ENCODE data around the gene SERPIND1. TPM values are rescaled to one million over a fixed set of nuclear protein-coding genes. Genes with fewer than 3 reads are reported as not detected.

The SERPIND1 gene
- total RNA-seq, 4 donors from 2014 or later, result not detected

- H3K27ac ChIP-seq, result no peak overlapping the region
- H3K36me3 ChIP-seq, result peaks cover 0 to 91% (median 2%) of the 10 kb centered on the region in 3 donors
- H3K4me1 ChIP-seq, result no peaks in the 10 kb centered on the region
- no peak for DNase-seq
- TF ChIP-seq POLR2A (IDR thresholded peaks at IDR 0.05) (no peak), CTCF (IDR thresholded peaks at IDR 0.05) (no peak)
- H3K4me3 ChIP-seq, result no peak overlapping the region
- no peaks in the 10 kb centered on the region for H3K27me3 ChIP-seq
- no peaks in the 10 kb centered on the region for H3K9me3 ChIP-seq
Measured at GRCh38 chr22:20799449-20799848, 25.5 kb downstream of the SERPIND1 start.

GRCh38 chr22:20802452-20802851 lies 28.5 kb downstream of the SERPIND1 start:
- no peaks in the 10 kb centered on the region for H3K4me1 ChIP-seq
- H3K36me3 ChIP-seq, result peaks cover 0 to 100% (median 2%) of the 10 kb centered on the region in 3 donors
- no peaks in the 10 kb centered on the region for H3K9me3 ChIP-seq
- DNase-seq, result no peak
- H3K4me3 ChIP-seq, result no peak overlapping the region
- TF ChIP-seq POLR2A (IDR thresholded peaks at IDR 0.05) (no peak), CTCF (IDR thresholded peaks at IDR 0.05) (no peak)
- no peaks in the 10 kb centered on the region for H3K27me3 ChIP-seq
- no peak overlapping the region for H3K27ac ChIP-seq

- TF ChIP-seq POLR2A (IDR thresholded peaks at IDR 0.05), result no peak
- no peak for TF ChIP-seq CTCF (IDR thresholded peaks at IDR 0.05)
- peak in 1 of 3 donors; percentile 2 for DNase-seq
- Histone ChIP-seq H3K27me3 (no peaks in the 10 kb centered on the region), H3K27ac (no peak overlapping the region), H3K9me3 (no peaks in the 10 kb centered on the region), H3K4me1 (no peaks in the 10 kb centered on the region), H3K36me3 (peaks cover 0 to 100% (median 2%) of the 10 kb centered on the region in 3 donors), H3K4me3 (no peak overlapping the region)
Measured at GRCh38 chr22:20802922-20803553, 29.1 kb downstream of the SERPIND1 start.

GRCh38 chr22:20803696-20804324 lies 29.9 kb downstream of the SERPIND1 start:
- H3K9me3 ChIP-seq, result no peaks in the 10 kb centered on the region
- H3K27ac ChIP-seq, result no peak overlapping the region
- peak in 2 of 3 donors; percentile 57 to 58 for DNase-seq
- H3K4me3 ChIP-seq, result no peak overlapping the region
- H3K36me3 ChIP-seq, result peaks cover 0 to 100% (median 2%) of the 10 kb centered on the region in 3 donors
- H3K4me1 ChIP-seq, result no peaks in the 10 kb centered on the region
- no peaks in the 10 kb centered on the region for H3K27me3 ChIP-seq
- no peak for TF ChIP-seq POLR2A (IDR thresholded peaks at IDR 0.05)
- TF ChIP-seq CTCF (IDR thresholded peaks at IDR 0.05), result peak in 4 of 6 experiments; percentile 16 to 55 (median 43)

GRCh38 chr22:20804650-20805049 lies 30.7 kb downstream of the SERPIND1 start:
- no peak for TF ChIP-seq POLR2A (IDR thresholded peaks at IDR 0.05)
- TF ChIP-seq CTCF (IDR thresholded peaks at IDR 0.05), result no peak

More at GRCh38 chr22:20804650-20805049, 30.7 kb downstream of the SERPIND1 start:
- Histone ChIP-seq H3K27ac (no peak overlapping the region), H3K27me3 (no peaks in the 10 kb centered on the region), H3K36me3 (peaks cover 0 to 100% (median 2%) of the 10 kb centered on the region in 3 donors), H3K4me3 (no peak overlapping the region), H3K9me3 (no peaks in the 10 kb centered on the region), H3K4me1 (no peaks in the 10 kb centered on the region)
- peak in 1 of 3 donors; percentile 18 for DNase-seq

Measured in Peyer's patch (tissue), 4 donors.